ENCODE results near the gene SLFNL1.

DNA sequence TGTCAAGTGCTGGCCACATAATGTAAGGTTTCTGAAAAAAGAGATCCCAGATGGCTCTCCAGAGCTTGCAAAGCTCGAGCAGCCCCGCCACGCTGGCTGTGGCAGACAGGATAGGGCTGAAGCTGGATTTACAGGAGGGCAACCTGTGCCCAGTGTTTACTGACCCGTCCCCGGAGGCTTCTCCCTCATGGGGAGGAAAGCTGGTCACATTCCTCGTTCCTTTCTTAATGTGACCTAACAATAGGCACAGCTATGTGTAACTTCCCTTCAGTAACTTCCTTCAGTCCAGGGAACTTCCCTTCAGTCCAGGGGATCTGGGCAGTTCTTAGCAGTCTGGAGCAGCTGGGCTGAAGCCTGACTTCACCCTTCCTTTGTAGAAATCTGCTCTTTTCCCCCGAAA, 7.7 kb downstream of the SLFNL1 start:
- TF ChIP-seq POLR2AphosphoS5 (IDR thresholded peaks at IDR 0.05; ENCODE audit: low read depth, low read length) (no peak), POLR2A (IDR thresholded peaks at IDR 0.05; ENCODE audit: low read depth, low read length) (no peak)
